Activated T-cell treated with anti-CD3 and anti-CD28 coated beads for 1 hour (primary cell): Measurements from ENCODE around the gene PLIN1.

ENCODE experiments used
- DNase-seq: peaks from one replicate; pipeline ENCODE4 v3.0.0-alpha.2; 2020; ENCODE audit warnings: low read depth

The PLIN1 gene

GRCh38 chr15:89628806-89629715 is 50.1 kb downstream of the PLIN1 start:
- DNase-seq: no peak

GRCh38 chr15:89628301-89628700 is 50.9 kb downstream of the PLIN1 start:
- DNase-seq: no peak

- no peak for DNase-seq
These were observed 51.8 kb downstream of the PLIN1 start for GRCh38 chr15:89627256-89627970.

GRCh38 chr15:89625716-89626115 is 53.5 kb downstream of the PLIN1 start:
- DNase-seq: no peak

- no peak for DNase-seq
These were observed 56.0 kb downstream of the PLIN1 start for GRCh38 chr15:89623165-89623564.

GRCh38 chr15:89621547-89621946 is 57.6 kb downstream of the PLIN1 start:
- DNase-seq: no peak

- DNase-seq: no peak
These were observed 62.9 kb downstream of the PLIN1 start for GRCh38 chr15:89616228-89616627.

GRCh38 chr15:89615135-89615534 is 64.0 kb downstream of the PLIN1 start:
- DNase-seq: no peak
